ENCODE measurements around the gene OSBPL6. TPM values are rescaled to one million over a fixed set of nuclear protein-coding genes. Genes with fewer than 3 reads are reported as not detected.

OSBPL6 gene
- total and polyA plus RNA-seq, 9 of the 15 experiments (the other 6 are each of a cell fraction or from before 2014, with no cell fraction given) = 3.4 to 12.7 (median 9.3) TPM

DNA sequence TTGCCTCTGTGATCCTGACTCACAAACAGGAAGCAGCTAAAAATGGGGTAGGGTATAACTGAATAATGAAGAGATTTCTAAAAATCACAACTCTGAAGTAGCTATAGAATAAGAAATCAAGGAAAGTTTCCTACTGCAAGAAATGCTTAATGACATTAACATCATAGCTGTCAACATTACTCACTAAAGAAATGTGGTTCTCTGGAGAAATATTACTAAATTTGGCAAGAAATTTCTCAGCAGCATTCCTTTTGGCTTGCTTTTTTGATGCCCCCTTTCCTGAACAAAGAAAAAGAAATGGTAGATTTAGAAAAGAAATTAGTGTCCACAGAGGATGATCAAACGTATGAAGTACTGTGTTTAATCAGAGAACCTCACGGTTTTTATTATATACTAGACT, 247.1 kb downstream of the OSBPL6 start (continued):
- TF ChIP-seq, protein P1, sequence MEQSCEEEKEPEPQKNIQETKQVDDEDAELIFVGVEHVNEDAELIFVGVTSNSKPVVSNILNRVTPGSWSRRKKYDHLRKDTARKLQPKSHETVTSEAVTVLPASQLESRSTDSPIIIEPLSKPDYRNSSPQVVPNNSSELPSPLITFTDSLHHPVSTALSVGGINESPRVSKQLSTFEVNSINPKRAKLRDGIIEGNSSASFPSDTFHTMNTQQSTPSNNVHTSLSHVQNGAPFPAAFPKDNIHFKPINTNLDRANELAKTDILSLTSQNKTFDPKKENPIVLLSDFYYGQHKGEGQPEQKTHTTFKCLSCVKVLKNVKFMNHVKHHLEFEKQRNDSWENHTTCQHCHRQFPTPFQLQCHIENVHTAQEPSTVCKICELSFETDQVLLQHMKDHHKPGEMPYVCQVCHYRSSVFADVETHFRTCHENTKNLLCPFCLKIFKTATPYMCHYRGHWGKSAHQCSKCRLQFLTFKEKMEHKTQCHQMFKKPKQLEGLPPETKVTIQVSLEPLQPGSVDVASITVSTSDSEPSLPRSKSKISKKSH (CRISPR knock-in tag; IDR thresholded peaks at IDR 0.05) = no peak
- TF ChIP-seq, protein P2, sequence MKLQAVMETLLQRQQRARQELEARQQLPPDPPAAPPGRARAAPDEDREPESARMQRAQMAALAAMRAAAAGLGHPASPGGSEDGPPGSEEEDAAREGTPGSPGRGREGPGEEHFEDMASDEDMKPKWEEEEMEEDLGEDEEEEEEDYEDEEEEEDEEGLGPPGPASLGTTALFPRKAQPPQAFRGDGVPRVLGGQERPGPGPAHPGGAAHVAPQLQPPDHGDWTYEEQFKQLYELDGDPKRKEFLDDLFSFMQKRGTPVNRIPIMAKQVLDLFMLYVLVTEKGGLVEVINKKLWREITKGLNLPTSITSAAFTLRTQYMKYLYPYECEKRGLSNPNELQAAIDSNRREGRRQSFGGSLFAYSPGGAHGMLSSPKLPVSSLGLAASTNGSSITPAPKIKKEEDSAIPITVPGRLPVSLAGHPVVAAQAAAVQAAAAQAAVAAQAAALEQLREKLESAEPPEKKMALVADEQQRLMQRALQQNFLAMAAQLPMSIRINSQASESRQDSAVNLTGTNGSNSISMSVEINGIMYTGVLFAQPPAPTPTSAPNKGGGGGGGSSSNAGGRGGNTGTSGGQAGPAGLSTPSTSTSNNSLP (IDR thresholded peaks at IDR 0.05; ENCODE audit: borderline replicate concordance, low read depth, low read length) = no peak
- TF ChIP-seq ZNF696 (CRISPR knock-in tag; conservative IDR thresholded peaks at IDR 0.05) (no peak), SNAPC5 (CRISPR knock-in tag; IDR thresholded peaks at IDR 0.05) (no peak), SMARCA5 (IDR thresholded peaks at IDR 0.05) (no peak)

- H3K9ac ChIP-seq (ENCODE audit: insufficient read depth in 1 of 2, low read depth in 2 of 2, low read length in 2 of 2) = peak overlapping the region in 1 of 2 experiments; percentile 91; a peak in 2 of 4 replicates
- H3K9me3 ChIP-seq (replicated peaks; ENCODE audit: control insufficient read depth, insufficient read depth, low read depth, low read length) = no peaks in the 10 kb centered on the region
- no peak for FAIRE-seq
- peaks cover 32% of the 10 kb centered on the region for H3K79me2 ChIP-seq (ENCODE audit: control insufficient read depth, insufficient read depth, low read length)
- H3K27ac ChIP-seq (ENCODE audit: extremely low read depth, low read depth, low read length) = no peak overlapping the region
- intact Hi-C loops (cut with micrococcal nuclease) (no loop called here), in situ Hi-C loops (cut with MboI) (no loop called here)
- H2AFZ ChIP-seq (ENCODE audit: low read depth, low read length) = no peak overlapping the region
- no peak for DNase-seq (ENCODE audit: extremely low read depth in 1 of 4, low spot score in 3 of 4)
- no peak for ATAC-seq
- ChIA-PET CTCF (ENCODE audit: low intra/inter-chr PET ratio) (no interaction called here), POLR2A (interaction anchor here (0.6 to 2.9 kb wide), 4 partner anchors 20 to 66 kb away, joined by 3 to 23 read pairs (median 10); no protein-coding TSS in a partner anchor)
- peak overlapping the region; percentile 90; the same call in 1 of the 2 replicates for H3K4me3 ChIP-seq
- no peaks in the 10 kb centered on the region for H3K27me3 ChIP-seq (ENCODE audit: control insufficient read depth in 2 of 2, insufficient read depth in 2 of 2, low read length in 2 of 2)
- H3K4me2 ChIP-seq (ENCODE audit: insufficient read depth, low read length) = no peak overlapping the region; the same call in 1 of the 2 replicates
- 0 out of 2 replicates have a peak, but pooled peaks cover 7% of the 10 kb centered on the region for H4K20me1 ChIP-seq (replicated peaks; ENCODE audit: control insufficient read depth, insufficient read depth, low read length)
- BruUV-seq (replicated peaks) = no TSS peak
- peaks cover 46% of the 10 kb centered on the region for H3K36me3 ChIP-seq (ENCODE audit: control insufficient read depth, insufficient read depth, low read length)
- WGBS (ENCODE audit: insufficient coverage, low coverage, missing lambda C conversion rate) = 84% methylated on average over 4 of the region's 4 CpGs
- no peaks in the 10 kb centered on the region for H3K9me1 ChIP-seq (ENCODE audit: control insufficient read depth, insufficient read depth, low read length)
- H3K4me1 ChIP-seq (replicated peaks in 1 of 2; ENCODE audit: control insufficient read depth in 2 of 2, insufficient read depth in 2 of 2, low read length in 2 of 2) = peaks cover 14 to 19% of the 10 kb centered on the region in 2 experiments; a peak in 4 of 5 replicates
- TF ChIP-seq SREBF1 (IDR thresholded peaks at IDR 0.05; ENCODE audit: borderline replicate concordance, low read depth, low read length) = no peak
- TF ChIP-seq HDAC6 (IDR thresholded peaks at IDR 0.05; ENCODE audit: low read depth, low read length) = no peak
- no peak for TF ChIP-seq MEIS2 (IDR thresholded peaks at IDR 0.05; ENCODE audit: partially characterized antibody)
- TF ChIP-seq ZNF277 (CRISPR knock-in tag; IDR thresholded peaks at IDR 0.05; ENCODE audit: borderline replicate concordance) = no peak
- no peak for TF ChIP-seq GATAD2B (IDR thresholded peaks at IDR 0.05; ENCODE audit: borderline replicate concordance)
- no peak for TF ChIP-seq RBM15 (IDR thresholded peaks at IDR 0.05; ENCODE audit: insufficient read depth, low read length)
- peak; percentile 93 for TF ChIP-seq NFIC (IDR thresholded peaks at IDR 0.05)
- no peak for TF ChIP-seq FOXP4 (CRISPR knock-in tag; IDR thresholded peaks at IDR 0.05; ENCODE audit: borderline replicate concordance)
Observed at GRCh38 chr2:178448968-178449661, 254.8 kb downstream of the OSBPL6 start.
